ENCODE results near the gene TPSB2.

DNA sequence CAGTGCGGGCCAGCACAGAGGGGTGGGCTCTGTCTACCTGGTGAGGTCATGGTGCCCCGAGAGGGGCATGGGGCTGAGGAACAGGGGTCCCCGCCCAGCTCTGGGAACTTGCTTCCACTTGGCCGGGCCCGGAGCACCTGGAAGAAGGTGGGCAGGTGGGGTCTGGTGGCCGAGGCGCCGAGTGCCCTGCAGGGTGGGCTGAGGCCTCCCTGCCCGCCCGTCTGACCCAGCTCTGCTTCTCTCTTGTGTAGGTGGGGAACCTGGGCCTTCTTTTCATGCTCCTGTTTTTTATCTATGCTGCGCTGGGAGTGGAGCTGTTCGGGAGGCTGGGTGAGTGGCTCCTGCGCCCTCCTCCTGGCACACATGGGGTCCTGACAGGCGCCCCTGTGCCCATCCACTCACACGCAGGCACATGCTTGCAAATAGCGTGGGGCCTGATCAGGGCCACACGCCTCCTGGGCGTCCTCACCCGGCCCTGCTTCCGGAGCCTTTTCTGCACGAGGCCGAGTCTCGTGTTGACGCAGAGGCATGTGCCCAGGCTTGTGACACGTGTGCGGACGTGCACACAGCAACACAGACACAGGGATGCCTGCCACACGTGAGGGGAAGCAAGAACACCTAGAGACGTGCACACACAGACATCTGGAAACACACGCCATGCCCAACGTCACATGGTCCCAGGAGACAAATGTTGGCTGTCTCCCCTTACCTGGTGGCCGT lies 13.1 kb downstream of the TPSB2 start:
- TF ChIP-seq, protein P1, sequence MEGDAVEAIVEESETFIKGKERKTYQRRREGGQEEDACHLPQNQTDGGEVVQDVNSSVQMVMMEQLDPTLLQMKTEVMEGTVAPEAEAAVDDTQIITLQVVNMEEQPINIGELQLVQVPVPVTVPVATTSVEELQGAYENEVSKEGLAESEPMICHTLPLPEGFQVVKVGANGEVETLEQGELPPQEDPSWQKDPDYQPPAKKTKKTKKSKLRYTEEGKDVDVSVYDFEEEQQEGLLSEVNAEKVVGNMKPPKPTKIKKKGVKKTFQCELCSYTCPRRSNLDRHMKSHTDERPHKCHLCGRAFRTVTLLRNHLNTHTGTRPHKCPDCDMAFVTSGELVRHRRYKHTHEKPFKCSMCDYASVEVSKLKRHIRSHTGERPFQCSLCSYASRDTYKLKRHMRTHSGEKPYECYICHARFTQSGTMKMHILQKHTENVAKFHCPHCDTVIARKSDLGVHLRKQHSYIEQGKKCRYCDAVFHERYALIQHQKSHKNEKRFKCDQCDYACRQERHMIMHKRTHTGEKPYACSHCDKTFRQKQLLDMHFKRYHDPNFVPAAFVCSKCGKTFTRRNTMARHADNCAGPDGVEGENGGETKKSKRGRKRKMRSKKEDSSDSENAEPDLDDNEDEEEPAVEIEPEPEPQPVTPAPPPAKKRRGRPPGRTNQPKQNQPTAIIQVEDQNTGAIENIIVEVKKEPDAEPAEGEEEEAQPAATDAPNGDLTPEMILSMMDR (conservative IDR thresholded peaks at IDR 0.05) = no peak
- TF ChIP-seq EZH2 (IDR thresholded peaks at IDR 0.05; ENCODE audit: low read depth) = no peak
